Stimulated activated CD4-positive, alpha-beta T cell treated with anti-CD3 and anti-CD28 coated beads, Interleukin-4, amount 100 ng/mL, for 48 hours (primary cell): ENCODE data around the gene TRRAP.
"Not testable (repeated sequence)": the region's sequence is repeated elsewhere in the genome, so short reads cannot be mapped to it uniquely, and the experiment has no call there.

Source experiments
- DNase-seq, 2 donors: peaks; one replicate each; pipeline ENCODE4 v3.0.0-alpha.2; 2020; ENCODE audit warnings: low read depth in 2 of 2

Gene TRRAP

GRCh38 chr7:98866351-98866750, 12.0 kb upstream of the TRRAP start:
- DNase-seq = no peak

DNA sequence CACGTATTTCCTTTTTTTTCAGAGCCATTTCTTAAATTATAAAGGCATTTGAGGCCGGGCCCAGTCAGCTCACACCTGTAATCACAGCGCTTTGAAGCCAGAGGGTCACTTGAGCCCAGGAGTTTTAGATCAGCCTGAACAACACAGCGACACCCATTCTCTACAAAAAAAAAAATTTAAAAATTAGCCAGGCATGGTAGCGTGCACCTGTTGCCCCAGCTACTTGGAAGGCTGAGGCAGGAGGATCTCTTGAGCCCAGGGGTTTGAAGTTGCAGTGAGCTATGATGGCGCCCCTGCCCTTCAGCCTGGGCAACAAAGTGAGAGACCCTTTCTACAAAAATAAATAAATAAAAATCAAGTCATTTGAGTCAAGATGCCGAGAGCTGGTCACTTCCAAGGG, 11.6 kb upstream of the TRRAP start:
- no peak for DNase-seq

DNA sequence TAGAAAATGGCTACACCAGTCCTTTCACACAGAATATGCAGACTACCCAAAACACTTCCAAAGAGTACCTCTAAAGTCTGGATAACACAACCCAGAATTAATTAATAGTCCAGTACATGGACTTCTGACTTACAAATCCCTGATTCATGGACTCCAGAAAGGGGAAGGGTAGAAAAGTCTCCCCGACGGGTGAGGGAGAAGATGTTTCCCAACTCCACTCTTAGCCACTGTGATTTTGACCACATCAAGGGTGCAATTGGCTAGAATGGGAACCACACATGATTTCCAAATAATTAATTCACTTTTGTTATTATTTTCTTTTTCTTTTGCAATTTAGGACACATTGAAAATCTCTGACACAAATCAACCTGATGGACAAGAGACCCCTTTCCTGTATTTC, 9.9 kb upstream of the TRRAP start:
- DNase-seq = no peak

DNA sequence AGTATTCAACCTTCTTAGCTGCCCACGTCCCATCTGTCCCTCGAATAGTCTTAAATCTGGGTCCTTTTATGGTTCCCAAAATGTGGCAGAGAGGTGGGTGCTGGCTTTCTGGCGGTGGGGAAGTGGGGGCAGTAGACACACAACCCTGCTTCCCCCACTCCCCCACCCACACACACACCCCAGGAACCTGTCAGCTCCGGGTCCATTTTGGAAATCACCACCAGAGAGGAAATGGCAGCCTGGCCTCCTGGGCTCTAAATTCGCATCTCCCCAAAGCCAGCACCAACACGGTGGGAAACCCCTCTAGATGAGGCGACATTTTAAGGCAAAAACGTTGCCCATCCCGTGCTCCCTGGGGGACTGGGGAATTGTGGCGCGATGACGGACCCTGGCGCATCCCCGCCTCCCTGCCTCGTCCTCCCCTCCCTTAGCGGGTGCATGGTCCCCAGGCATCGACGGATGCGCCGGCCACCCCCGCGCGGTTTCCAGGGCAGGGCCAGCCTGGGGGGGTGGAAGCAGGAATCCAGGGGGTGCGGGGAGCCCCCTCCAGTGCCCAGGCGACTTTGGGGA, 9.2 kb upstream of the TRRAP start:
- no peak for DNase-seq

GRCh38 chr7:98869597-98870120, 8.7 kb upstream of the TRRAP start, which contains the start of gene TMEM130:
Gene TMEM130 (minus strand): TSS chr7:98870014. CDS start chr7:98869861, 153 bp downstream.
- DNase-seq = no peak

- DNase-seq = peak; percentile 54 to 69
These were observed 8.1 kb upstream of the TRRAP start for GRCh38 chr7:98870121-98870651.

DNA sequence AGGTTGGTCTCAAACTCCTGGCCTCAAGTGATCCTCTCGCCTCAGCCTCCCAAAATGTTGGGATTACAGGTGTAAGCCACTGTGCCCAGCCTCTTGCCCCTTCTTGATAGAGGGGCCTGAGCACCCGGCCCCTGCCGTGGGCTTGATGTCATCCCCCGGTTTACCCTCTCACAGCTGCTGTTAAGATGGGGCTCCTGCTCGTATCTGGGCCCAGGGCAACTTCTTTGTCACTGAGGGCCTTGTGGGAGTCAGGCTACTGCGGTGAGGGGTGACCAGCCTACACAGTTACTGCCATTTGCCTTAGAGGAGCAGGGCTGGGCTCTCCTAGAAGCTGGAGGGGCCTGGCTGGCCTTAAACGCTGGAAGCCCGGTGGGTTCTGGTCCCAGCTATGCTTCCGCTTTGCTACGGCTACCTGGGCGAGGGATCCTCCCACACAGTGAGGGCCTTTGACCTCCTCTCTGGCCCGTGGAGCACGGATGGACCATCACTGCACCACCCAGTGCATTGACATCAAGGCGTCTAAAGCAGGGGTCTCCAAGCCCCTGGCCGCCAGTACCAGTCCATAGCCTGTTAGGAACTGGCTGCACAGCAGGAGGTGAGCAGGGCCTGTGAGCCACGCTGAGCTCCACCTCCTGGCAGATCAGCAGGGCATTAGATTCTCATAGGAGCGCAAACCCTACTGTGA, 7.4 kb upstream of the TRRAP start:
- DNase-seq = no peak

- no peak for DNase-seq
These were observed 5.9 kb upstream of the TRRAP start for GRCh38 chr7:98872328-98872924.

DNA sequence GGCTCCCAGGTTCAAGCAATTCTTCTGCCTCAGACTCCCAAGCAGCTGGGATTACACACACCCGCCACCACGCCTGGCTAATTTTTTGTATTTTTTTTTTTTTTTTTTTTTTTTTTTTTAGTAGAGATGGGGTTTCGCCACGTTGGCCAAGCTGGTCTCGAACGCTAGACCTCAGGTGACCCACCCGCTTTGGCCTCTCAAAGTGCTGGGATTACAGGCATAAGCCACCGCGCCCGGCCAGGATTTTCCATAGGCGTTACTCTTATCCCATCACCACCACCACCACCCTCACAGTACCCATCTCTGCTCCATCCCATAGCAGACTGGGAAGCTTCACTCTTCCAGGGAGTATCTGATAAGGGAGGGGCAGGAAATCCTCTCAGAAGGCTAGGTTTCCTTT, 4.7 kb upstream of the TRRAP start:
- not testable (repeated sequence) for DNase-seq

- DNase-seq = no peak
These were observed 3.4 kb upstream of the TRRAP start for GRCh38 chr7:98874942-98875341.

DNA sequence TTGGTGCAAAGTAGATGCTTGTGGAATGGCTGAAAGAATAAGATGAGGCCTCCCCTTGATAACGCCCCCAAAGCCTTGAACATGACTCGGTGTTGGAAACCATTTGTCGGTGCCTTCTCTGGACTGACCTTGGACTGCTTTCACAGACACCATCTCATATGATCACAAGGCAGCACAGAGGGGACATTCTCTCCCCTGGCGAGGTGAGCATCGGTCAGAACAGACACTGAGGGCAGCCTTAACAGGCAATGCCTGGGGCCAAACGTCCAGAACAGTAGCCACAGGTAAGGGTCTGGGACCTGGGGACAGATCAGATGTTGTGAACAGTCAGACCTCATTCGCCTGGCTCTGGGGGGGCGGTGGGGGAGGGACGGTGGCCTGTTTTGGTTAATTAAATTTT, 2.8 kb upstream of the TRRAP start:
- DNase-seq = no peak

DNA sequence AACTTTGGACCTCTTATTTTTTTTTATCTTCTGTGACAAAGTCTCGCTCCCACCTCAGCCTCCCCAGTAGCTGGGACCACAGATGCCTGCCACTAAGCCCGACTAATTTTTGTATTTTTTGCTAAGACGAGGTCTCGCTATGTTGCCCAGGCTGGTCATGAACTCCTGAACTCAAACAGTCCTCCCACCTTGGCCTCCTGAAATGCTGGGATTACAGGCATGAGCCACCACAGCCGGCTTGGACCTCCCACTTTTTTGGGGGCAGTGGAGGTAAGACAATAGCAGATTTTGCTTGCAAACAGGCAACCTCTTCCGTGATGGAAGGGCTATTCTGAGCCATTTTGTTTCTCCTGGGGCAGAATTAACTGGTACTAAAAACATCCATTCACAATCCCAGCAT, 1.2 kb upstream of the TRRAP start:
- DNase-seq = no peak

DNA sequence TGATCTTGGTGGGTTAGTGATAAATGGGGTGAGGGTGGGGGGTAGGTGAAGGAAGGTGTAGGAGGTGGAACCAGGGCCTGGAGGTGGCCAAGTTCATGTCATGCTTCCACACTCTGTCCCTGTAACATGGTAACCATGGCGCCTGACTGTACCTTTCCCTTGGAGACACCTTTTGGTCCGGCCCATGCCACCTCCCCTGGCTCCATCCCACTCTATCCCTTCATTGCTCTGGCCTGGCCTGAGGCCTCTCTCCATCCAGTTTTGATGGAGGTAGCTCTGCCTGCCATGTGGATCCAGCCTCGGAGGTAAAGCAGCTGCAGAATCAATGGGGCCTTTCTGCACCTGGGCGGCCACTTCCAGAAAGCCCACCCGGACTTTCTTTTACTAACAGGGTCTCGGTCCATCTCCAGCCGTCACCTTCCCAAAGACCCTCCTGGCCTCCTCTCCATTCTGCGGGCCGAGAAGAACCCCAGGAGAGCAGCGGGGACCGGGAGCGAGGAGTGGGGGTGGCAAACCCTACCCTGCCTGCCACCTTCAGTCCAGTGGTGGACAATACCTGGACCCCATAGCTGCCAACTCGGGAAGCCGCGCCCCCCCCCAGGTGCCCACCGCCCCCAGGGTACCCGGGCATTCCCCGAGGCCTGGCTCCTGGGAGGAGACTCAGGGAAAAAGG, 504 bp upstream of the TRRAP start:
- DNase-seq = no peak

- DNase-seq = peak; percentile 40 to 47
These were observed 1.1 kb downstream of the TRRAP start for GRCh38 chr7:98879198-98879978.

- no peak for DNase-seq
These were observed 1.6 kb downstream of the TRRAP start for GRCh38 chr7:98879979-98880315.

DNA sequence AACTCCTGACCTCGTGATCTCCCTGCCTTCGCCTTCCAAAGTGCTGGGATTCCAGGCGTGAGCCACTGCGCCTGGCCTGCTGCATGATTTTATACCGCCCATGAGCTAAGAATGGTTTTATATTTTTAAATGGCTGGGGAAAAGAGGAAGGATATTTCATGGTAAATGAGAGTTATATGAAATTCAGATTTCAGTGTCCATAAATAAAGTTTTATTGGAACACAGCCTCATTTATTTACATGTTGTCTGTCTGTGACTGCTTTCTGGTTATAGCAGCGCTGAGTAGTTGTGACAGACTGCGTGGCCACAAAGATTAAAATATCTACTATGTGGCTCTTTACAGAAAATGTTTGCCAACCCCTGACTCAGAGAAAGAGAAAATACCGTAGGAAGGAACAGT, 2.2 kb downstream of the TRRAP start:
- DNase-seq = no peak

GRCh38 chr7:98881561-98882315, 3.4 kb downstream of the TRRAP start:
- no peak for DNase-seq

DNA sequence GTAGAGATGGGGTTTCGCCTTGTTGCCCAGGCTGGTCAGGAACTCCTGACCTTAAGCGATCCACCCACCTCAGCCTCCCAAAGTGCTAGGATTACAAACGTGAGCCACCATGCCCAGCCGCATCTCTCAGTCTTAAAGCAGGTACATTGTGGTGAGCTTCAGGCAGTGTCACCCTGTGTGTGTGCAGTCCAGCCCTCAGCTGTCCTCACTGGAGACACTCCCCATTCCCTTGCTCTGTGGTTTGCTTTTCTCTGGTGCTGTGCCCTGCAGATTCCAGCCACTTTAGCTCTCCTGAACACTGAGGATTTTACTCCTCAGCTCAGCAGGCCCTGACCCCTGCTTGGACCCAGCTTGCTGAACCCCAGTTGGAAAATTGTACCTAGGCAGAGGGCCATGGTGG, 6.1 kb downstream of the TRRAP start:
- no peak for DNase-seq

GRCh38 chr7:98887038-98887437, 8.7 kb downstream of the TRRAP start:
- no peak for DNase-seq

GRCh38 chr7:98892609-98893008, 14.3 kb downstream of the TRRAP start:
- DNase-seq = no peak

DNA sequence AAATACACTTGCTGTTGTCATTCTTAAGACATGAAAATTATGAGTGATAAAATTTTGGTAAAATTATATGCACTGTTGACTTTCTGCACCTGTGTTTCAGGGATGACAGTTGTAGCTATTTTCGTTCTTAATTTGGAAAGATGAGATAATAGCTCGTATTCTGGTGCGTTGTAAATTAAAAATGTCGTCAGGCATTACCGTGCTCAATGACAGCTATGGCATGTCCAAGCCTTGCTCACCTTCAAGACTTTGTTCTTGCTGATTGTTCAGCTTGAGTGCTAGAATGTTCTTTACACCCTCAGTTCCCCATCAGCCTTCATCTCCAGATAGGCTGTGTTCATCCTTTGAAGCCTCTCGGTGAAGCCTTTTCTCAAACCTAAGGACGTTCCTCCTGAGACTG, 21.5 kb downstream of the TRRAP start:
- DNase-seq = no peak
